Activated CD4-positive, alpha-beta T cell treated with anti-CD3 and anti-CD28 coated beads, Interleukin-2, Interleukin-6, amounts not matched to agents 100 ng/mL and 50 ng/mL, durations not matched to agents 16 hours and 8 hours (primary cell): ENCODE measurements around the gene PITX2.

Source experiments
- DNase-seq: peaks from one replicate; pipeline ENCODE4 v3.0.0-alpha.2; 2020

Gene PITX2

DNA sequence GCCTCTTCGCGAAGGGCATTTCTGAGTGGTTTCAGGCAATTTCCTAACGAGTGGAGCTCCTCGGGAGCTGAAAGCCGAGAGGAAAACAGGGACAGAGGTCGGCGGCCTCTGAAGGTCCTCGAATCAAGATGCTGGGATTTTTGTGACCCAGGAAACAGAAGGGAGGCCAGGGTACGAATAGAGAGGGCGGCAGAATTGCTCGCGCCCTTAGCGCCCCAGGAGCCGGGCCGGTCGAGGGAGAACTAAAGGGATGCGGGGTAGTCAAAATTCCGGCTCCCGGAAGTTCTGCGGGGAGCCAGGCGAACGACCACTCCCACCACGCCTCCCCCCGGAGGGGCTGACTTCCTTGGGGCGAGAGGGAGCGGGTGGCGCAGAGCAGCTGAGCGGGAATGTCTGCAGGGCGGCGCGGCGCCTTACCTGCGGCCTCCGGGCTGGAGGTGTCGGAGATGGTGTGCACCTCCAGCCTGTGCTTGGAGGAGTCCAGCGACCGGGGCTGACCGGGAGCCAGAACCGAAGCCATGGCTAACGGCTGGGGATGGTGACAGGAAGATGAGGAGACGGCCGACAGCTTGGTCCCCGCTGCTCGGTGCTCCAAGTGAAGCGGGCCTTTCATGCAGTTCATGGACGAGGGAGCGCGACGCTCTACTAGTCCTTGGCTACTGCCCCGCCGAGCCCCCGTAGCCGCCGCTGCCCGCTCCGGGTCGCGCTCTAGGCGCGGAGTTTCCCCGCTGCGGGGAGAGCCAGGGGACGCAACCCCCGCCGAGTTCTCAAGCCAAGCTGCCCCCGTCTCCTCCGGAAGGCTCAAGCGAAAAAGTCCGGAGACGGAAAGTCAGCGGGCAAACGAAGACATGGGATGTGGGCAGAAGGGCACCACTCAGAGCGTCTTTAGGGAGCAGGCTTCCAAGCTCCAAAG is 782 bp downstream of the PITX2 start:
- DNase-seq = no peak

DNA sequence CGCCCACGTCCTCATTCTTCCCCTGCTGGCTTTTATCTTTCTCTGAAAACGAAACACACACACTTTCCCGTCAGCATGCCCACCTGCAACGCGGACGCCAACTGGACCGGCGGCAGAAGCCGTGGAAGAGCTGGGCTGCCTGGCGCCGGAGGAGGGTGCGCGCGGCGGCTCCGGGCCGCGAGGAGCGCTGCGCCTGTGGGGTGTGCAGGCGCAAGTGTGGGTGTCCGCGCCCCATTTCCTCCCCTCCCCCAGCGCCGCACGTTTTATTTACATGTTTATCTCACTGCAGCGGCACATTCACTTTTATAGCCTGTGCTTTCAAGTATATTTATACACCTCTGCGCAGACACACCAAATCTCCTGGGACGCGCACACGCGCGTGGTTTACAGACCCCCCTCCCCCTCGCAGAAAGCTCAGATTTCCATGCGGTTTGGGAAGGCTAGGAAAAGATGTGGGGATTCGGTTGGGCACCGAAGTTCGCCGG is 1.5 kb downstream of the PITX2 start:
- no peak for DNase-seq

DNA sequence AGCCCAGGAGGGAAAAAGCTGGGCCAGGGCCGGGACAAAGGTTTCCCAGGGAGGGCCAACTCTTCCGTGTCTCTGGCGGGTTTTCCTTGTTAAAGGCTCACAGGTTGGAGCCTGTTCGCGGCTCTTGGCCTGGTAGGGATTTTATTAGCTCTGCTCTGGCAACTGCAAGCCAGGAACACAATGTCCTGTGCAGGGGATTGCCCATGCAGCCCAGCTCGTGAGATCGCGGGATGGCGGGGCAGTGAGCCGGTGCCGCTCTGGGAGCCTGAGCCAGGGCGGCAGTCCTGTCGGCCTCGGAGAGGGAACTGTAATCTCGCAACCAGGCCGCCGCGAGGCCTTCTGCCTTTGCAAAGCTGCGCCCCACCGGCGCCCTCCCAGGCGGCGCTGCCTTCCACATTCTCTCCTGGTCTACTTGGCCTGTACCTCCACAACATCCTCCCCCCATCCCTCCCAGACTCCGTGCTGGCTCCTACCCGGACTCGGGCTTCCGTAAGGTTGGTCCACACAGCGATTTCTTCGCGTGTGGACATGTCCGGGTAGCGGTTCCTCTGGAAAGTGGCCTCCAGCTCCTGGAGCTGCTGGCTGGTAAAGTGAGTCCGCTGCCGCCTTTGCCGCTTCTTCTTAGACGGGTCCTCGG is 2.1 kb downstream of the PITX2 start:
- peak; percentile 40 for DNase-seq

DNA sequence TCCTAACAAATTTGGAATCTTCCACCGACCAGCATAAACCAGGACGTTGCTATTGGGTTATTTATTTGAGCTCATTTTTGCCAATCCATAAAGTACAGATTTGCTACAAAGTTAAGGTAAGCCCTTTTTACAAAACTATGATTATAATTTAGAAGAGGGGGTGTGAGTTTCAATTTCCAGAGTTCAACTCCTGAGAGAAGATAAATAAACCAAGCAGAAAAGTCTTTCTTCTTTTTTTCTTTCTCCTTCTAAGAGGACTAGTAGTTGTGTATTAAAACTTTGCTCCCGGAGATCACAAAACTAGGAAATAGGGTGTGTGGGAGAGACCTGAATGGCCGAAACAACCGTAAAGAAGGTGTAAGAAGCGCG is 2.6 kb downstream of the PITX2 start:
- no peak for DNase-seq

DNA sequence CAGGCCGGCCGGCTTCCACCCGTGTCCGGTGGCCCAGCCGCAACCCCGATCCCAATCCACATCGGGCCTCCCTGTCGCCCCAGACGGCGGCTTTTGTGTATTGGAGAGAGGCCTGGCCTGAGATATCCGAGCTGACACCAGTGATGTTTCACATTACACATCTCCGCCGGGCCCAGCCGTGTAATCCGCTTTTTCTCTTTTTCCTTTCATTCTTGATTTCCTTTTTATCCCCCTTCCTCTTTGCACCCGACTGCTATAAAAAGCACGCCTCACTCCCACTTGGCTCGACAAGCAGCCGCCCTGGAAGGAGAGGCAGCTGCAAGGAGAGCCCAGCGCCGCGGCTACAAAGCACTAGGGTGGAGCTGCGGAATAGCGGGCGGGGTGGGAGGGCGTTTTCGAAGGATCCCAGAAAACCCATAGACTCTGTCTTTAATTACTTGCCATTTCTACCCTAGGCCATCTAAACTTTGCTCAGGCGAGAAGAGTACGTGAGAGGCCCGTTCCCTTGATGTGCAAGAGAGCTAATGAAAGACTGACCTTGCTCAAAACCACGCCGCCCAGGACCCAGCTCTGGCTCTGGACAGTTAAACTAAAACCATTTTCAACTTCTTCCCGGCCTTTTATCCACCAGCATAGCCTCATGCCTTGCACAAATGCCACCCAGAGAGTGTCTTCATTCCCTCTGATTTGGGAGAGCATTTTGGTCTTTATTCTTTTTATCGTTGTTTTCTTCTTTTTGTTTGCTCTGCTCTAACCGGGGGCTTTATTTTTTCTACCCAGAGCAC is 3.2 kb downstream of the PITX2 start:
- no peak for DNase-seq

DNA sequence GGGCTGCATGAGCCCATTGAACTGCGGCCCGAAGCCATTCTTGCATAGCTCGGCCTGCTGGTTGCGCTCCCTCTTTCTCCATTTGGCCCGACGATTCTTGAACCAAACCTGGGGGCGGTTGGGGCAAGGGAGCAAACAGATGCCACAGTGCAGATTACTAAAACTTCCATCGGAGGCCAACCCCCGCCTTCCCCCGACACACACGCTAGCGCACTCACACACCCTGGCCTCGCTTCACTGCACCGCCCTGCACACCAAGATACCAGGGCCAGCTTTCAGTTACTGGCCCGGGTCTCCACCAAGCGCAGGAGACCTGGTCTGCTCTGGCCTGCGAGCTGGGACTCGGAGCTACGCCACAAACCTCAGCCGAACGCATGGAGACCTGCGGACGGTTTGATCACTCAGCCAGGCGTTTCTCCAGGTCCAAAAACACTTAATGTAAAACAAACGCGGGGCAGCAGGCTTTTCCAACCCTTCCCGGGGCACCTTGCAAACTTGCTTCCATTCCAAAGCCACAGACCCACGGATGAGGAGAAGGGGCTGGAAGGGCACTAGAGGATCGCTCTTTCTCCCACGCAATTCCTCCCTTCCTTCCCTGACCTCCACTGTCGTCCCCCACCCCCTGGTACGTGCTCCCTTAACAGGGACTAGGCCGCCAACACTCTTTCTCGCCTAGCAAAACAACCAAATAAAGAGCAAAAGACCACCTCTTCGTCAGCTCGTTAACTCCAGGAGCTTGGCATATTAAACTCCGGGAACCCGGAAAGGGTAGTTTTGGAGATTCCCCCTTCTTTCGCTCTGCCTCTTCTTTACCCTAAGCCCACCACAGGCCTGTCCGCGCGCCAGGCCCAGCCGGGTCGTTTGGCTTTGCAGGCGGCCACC is 4.1 kb downstream of the PITX2 start:
- no peak for DNase-seq

DNA sequence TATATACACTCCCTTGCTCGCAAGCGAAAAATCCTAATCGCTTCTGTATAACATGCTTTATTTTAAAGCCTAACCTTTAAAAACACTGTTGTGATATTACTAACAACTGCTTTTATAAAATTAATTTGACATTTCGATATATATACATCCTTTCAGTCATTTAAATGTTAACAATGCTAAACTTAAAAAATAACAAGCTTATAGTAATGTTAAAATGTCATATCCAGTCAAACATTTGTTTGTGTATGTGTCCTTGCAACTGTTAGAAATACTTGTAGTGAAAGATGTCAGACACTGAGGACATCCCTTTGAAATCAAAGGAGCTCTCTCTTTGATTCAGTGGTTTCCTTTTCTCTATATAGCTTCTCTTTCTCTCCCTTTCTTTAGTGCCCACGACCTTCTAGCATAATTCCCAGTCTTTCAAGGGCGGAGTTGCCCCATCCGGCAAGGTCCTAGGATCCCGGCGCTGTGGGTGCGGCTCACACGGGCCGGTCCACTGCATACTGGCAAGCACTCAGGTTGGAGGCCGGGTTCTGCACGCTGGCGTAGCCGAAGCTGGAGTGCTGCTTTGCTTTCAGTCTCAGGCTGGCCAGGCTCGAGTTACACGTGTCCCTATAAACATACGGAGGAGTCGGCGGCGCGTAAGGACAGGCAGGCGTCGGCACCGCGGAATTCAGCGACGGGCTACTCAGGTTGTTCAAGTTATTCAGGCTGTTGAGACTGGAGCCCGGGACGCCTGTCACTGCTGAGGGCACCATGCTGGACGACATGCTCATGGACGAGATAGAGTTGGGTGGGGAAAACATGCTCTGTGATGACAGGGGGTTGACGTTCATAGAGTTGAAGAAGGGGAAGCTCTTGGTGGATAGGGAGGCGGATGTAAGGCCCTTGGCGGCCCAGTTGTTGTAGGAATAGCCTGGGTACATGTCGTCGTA is 5.0 kb downstream of the PITX2 start:
- no peak for DNase-seq

DNA sequence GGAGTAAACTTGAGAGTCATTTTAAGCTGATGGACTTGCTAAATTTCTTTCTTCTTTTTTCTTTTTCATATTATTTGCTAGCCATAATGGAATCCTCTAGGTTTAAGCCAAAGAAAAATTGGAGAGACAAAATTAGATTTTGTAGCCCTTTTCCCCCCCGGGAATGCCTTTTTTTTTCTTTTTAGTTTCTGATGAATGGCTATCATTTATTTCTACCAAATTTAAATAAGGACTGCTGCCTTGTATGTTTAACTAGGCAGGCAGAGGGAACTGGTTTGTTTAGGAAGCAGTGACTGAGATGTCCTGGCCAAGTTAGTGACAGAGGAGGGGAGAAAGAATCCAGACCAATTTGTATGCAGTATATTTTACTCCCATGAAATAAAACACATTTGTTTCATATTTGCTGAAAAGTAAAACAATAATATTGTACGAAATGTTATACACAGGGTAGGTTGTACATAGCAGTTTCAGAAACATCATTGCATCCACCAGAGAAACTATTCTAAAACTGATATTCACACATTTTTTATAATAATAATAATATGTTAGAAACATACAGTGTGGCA is 5.7 kb downstream of the PITX2 start:
- no peak for DNase-seq

DNA sequence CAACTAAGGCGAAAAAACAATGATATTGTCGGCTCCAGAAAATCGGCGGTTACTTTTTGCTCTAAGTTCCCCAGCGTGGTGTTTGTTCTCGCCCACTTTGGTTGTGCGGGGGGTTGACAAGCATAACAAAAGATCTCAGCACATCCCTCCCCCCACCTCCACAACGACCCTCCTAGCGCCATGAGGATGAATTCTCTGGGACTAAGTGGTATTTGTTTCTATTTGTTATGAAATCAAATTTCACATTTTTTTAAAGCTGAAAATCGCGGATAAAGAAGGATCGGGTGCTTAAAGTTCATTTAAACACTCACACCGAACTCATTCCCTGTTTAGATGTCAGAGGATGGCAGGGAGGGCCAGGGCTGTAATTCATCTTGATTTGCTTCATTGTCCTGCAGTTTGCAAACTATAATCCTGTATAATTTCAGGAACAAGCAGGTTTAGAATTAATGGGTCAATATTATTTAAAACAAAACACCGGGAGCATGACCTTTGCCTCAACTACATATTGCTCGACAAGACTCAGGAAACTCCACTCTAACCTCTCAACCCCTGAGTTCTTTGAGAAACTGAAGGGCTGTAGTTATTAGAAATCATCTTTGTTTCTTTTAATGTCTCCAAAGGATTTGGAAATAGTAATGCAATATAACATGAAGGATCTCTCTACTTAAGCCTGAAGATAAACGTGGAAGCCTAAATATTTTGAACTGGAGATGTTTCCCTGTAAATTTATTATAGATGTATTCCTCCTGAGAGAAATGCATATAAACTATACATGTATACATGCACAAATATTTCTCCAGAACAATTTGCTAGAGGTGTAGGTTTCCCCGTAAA is 6.4 kb downstream of the PITX2 start:
- no peak for DNase-seq

DNA sequence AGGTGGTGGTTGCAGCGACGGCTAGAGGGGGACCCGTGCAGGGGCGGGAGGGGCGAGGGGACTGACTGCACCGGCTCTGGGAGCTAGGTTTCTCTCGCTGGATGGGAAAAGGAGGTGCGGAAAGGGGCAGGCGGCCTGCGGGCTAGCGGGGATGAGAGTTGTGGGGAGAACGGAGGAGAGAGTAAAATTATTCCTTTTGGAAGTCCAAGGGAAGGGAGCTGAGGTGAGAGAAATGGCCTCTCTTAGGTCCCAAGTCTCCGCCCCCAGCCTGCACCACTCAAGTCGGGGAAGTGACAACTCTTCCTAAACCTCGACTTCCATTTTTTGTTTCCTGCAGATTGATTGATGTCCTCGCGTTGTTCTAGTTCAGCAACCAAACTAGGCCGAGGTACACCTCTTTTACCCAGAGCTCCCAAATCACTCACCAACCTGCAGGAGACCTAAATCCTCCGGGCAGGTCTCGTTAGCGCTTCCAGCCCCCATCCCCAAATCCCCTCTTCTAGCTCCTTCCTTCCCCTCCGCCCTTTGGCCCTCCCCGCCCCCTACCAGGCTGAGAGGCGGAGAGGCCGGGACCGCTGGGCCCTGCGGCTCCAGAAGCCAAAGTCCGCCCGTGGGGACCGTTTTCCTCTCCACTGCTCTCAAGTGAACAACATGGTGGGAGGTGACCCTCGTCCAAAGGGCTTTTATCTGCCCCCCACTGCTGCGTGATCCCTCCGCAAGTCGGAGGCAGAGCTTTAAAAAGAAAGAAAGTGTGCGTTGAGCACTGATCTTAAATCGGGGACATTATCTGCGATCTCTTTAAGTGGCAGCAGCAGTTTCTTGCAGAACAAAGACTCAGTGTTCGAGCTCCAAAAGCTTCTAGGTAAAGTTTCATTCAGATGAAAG is 7.3 kb downstream of the PITX2 start:
- no peak for DNase-seq

DNA sequence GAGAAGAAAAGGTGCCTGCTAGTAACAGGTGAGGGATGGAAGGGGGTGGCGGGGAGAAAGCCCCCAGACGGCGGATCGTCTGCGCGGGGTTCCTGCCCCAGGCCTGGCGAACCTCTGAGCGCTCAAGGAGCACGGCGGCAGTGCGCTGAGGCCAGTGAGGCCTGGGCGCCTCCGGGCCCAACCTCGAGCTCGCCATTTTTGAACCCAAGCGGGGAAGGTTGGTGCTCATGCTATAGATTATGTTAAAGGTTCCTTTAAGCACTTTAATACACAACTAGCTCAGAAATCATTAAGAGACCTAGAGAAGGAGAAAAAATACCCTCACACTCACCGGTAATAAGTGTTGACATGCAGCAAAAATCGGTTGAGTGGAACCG is 7.9 kb downstream of the PITX2 start:
- no peak for DNase-seq

DNA sequence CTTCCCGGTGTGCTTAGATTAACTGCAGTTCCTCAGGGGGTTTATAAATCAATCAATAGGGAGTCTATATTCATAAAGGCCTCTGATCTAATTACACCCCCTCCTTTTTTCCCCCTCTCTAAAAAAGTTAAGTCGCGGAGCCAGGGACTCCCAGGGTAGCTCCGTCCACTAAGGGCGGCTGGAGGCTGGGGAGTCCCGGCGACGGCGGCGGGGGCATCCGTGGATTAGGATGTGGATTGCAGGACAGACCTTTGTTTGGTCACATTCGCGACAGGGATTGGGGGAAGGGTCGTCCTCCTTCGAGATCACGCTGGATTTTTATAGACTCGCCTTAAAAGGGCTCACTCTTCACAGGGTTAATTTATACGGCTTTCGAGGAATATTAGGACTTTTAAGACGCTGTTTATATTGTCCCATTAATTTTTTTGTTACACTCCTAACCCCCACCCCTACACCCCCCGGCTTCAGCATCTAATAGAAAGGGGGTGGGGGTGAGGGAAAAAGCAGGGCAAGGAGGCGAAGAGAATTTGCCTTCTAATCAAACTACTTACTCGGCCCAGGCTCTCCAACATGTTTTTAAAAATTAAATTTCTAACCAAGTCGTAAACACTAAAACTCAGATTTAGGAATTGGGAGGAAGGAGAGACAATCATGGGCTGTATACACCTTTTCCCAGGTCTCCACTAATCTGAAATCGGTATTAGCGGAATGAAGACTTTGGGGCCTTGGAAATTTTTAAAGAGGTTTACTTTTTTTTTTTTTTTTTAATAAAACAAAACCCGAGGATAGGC is 8.5 kb downstream of the PITX2 start:
- DNase-seq = no peak

DNA sequence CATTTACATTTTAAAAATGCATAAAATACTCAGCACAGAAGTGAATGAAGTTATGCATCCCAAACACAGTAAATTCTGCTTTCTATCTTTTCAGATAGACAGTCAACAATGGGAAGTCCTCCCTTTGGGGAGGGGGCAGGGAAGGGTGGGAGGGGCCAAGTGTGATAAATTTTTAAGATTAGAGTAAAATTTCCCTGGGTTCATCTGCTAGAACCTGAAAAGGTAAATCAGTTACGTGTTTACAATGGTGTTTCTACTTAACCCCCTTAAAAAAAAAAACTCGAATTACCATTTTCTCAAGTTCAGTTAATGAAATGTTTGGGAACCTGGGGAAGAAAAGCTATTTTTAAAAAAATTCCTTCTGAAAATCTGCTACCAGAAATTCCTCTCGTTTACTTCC is 9.1 kb downstream of the PITX2 start:
- DNase-seq = no peak

DNA sequence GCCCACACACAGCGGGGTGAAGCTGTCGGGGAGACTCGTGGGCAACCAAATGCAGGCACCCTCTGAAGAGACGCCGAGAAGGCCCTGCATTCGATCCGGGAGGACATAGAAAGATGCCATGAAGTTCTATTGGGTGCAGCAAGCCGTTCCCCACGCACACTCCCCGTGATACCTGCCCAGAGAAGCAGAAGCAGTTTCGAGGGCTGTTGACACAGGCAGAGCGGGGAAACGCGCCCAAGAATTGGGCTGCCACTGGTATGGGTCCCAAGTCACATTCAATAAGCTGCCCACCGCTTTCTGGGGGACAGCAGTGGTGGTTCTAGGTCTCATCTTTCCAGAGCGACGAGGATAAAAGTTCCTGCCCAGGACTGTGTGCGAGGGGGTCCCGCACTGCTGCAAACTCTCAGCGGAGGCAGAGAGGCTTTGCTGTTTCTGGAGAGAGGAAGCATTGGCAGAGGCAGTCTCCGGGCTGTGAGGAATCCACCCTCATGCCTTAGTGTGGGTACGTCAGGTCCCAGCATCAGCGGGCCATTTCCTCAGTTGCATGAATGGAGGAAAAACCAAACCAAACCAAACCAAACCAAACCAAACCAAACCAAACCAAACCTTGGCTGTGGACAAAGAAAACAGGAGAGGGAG is 10.1 kb downstream of the PITX2 start:
- DNase-seq = no peak

DNA sequence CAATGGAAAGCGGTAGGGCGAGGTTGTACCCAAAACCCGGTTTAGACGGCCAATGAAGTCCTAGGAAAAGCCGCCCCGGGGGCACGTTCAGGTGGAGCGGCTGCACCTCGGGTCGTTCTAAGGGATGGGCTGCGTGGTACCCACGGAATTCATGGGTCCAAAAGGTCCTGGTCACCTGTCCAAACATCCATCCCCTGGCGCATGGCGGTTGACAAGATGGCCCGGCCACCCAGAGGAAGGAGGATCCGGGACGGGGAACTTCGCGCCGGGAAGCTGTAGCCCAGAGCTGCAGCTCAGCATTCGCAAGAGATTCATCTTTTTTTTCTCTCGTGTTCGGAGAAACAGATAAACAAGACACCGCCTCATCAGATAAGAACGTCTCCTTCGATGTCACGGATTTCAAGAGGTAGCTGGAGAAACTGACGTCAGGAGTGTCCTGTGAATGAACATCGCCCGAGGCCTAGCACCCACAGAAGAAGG is 10.9 kb downstream of the PITX2 start:
- DNase-seq = no peak

DNA sequence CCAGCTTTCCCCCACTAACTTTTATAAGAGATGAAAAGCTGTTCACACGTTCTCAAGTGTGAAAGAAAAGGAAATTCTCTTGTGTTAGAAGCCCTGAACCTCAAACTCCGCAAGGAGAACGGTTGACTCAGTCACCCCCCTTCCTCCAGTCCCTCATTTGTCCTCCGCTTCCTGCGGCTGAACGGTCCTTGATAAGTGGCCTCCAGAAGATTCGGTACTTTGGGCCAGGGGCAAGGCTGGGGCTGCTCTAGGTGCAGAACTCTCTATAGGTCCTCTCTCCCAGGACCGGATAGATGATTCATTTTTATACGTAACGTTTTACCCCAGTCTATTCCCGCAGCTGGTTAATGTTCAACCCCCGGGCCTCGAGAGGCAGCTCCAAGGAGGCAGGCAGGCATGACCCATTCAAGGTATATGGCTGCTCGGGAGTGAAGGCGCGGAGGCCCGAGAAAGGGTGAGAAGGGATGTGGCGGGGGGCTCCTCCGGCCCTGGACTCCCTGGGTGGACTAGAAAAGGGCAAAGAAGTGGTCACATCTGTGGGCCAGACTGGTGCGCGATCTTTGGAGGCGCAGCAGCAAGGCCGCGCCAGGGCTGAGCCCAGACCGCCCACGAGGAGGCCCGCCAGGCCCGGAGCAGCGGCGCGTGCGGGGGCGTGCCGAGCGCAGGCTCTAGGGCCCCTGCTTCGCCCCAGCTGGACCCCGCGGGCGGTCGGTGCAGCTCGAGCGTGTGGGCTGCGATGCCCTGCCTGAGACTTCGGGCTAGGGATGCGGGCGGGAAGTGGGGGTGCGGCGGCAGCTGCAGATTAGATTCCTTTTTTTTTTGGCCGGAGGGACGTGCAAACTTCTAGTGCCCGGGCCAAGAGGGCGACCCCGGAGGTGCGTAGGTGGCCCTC is 11.7 kb downstream of the PITX2 start:
- DNase-seq = no peak

DNA sequence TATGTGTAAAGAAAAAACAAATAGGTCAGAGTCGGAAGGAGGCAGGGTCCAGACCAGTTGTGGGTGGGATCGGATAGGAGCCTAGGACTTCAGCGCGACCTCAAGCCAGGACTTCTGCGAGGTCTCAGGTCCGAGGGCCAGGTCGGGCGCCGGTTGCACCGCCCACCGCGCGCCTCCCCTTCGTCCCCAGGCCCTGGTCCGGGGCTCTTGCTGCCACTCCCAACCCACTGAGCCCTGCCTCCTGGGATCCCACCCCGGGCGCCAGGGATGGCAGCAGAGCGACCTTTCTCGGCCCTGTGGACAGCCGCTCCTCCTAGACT is 12.3 kb downstream of the PITX2 start:
- DNase-seq = no peak
